Left ventricle myocardium superior (tissue), 1 donor: ENCODE data around the gene RNF186. TPM values are rescaled to one million over a fixed set of nuclear protein-coding genes. Genes with fewer than 3 reads are reported as not detected.

Experiments
- ATAC-seq: fragments of 200-7000 bp; cut with Tn5 transposase; one replicate; pipeline ENCODE4 v1.9.1; 2020; ENCODE audit warnings: mild to moderate bottlenecking, moderate library complexity
- DNase-seq: peaks from one replicate; pipeline ENCODE4 v3.0.0-alpha.2; 2020
- intact Hi-C: fragments of 100-400 bp; cut with micrococcal nuclease; formaldehyde crosslinking; loops from one replicate; pipeline ENCODE4 v1.11.0; 2022
- total RNA-seq: library from RNA; stranded (reverse); fragmentation: NEBNext Ultra II Directional; extraction: Animal tissue kit (Norgen Biotek cat#: 25700); gene quantifications from one replicate; pipeline ENCODE4 v1.2.1, GENCODE V29; 2021
- donor health status: DM: no; HTN: yes; CAD: no; lungs with severe emphysema.

Gene RNF186
- total RNA-seq, 1 donor from 2014 or later: not detected

- ATAC-seq (no peak), DNase-seq (no peak)
- intact Hi-C loops: no loop called here
Observed at GRCh38 chr1:19771350-19771749, 43.7 kb downstream of the RNF186 start.

GRCh38 chr1:19770436-19771190 lies 44.5 kb downstream of the RNF186 start:
- intact Hi-C loops: no loop called here

DNA sequence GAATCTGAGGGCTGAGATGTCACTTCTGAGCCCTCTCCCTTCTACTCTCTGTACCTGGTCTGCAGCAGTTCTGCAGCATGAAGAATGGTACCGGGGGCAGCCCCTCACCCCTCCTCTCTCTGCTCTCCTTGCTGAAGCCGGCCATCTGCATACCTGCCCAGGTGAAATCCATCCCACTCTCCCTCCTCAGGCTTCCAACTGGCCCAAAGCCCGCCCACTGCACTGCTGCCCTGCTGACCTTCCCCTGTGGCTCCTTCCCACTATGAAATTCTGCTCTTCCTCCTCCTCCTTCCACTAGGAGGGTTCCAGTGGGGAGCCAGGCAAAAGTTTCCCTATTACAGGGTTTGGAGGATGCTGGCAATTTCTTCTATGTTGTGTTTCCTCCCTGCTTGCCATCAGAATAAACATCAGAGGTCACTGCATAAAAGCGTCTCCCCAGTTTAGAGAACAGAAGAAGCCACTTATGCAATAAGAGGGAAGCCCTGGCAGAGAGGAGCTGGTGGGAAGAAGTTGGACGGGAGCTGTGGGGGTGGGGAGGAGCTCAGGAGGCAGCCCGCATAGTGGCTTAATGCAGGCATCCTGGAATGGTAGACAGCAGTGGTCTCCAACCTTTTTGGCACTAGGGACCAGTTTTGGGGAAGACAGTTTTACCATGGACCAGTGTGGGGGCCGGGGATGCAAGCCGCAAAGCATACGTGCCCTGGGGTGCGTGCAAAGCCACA lies 45.7 kb downstream of the RNF186 start:
- intact Hi-C loops: no loop called here
- DNase-seq (no peak), ATAC-seq (no peak)

More at GRCh38 chr1:19770436-19771190, 44.5 kb downstream of the RNF186 start:
- no peak for DNase-seq
- ATAC-seq: no peak

- intact Hi-C loops: no loop called here
- DNase-seq (no peak), ATAC-seq (no peak)
Observed at GRCh38 chr1:19768353-19769210, 46.5 kb downstream of the RNF186 start.

DNA sequence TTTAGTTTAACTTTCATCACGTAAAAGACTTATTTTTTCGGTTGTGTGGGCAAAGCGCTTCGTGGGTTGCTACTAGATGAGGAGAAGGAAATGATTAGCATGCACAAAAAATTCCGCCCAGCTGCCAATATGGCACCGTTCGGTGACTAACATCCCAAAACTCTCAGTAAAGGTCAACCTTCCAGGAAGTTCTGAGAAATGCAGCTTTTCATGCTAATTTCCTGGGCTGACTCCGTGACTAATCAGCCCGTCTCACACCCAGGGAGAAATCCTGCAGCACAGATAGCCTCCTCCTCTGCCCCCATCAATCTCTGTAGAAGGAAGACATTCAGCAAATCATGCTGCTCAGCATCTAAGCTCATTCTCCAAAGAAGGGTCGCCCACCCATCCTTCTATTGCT lies 49.5 kb downstream of the RNF186 start:
- DNase-seq (no peak), ATAC-seq (no peak)
- intact Hi-C loops: no loop called here

- ATAC-seq (no peak), DNase-seq (no peak)
- intact Hi-C loops: no loop called here
Observed at GRCh38 chr1:19764848-19765247, 50.2 kb downstream of the RNF186 start.

Other genes with a start within 250 kb of the RNF186 start
- 49.1 TPM for gene NBL1, start 171.0 kb downstream of the RNF186 start, total RNA-seq
- gene HTR6, start 150.4 kb downstream of the RNF186 start, total RNA-seq: not detected
- gene TMCO4, start 15.4 kb downstream of the RNF186 start, total RNA-seq: 8.9 TPM
- 3.7 TPM for gene OTUD3, start 67.1 kb upstream of the RNF186 start, total RNA-seq
- gene PLA2G2E, start 108.3 kb upstream of the RNF186 start, total RNA-seq: not detected
- gene PLA2G2A, start 164.3 kb upstream of the RNF186 start, total RNA-seq: 82.2 TPM